Activated CD4-positive, alpha-beta T cell treated with anti-CD3 and anti-CD28 coated beads, Interleukin-2, Interleukin-4, amounts not matched to agents 100 ng/mL and 50 ng/mL, durations not matched to agents 16 hours and 8 hours (primary cell): Measurements from ENCODE around the gene CELA1.

Experiments used
- DNase-seq: peaks from one replicate; pipeline ENCODE4 v3.0.0-alpha.2; 2020; ENCODE audit warnings: low spot score

Gene CELA1

GRCh38 chr12:51346581-51346980, at the start of gene CELA1:
Gene CELA1 (minus strand): TSS chr12:51346679. CDS start chr12:51346638, 41 bp downstream.
- no peak for DNase-seq

GRCh38 chr12:51395283-51396230, 49.1 kb upstream of the CELA1 start:
- DNase-seq: peak; percentile 61

- peak; percentile 72 for DNase-seq
Observed at GRCh38 chr12:51393676-51394545, 47.4 kb upstream of the CELA1 start.

- peak; percentile 24 for DNase-seq
Observed at GRCh38 chr12:51392556-51393237, 46.2 kb upstream of the CELA1 start.

- DNase-seq: peak; percentile 28
Observed at GRCh38 chr12:51391283-51392123, 45.0 kb upstream of the CELA1 start, which contains the start of gene GALNT6. Gene GALNT6 (minus strand): TSS chr12:51391406. CDS start chr12:51379781, 11,625 bp downstream.

GRCh38 chr12:51390891-51391282, 44.4 kb upstream of the CELA1 start:
- no peak for DNase-seq

GRCh38 chr12:51390457-51390856, 44.0 kb upstream of the CELA1 start:
- no peak for DNase-seq

- no peak for DNase-seq
Observed at GRCh38 chr12:51389302-51389999, 43.0 kb upstream of the CELA1 start.

GRCh38 chr12:51388846-51389245, 42.4 kb upstream of the CELA1 start:
- DNase-seq: no peak

- DNase-seq: no peak
Observed at GRCh38 chr12:51388069-51388799, 41.8 kb upstream of the CELA1 start.

- DNase-seq: no peak
Observed at GRCh38 chr12:51386351-51386750, 39.9 kb upstream of the CELA1 start.

GRCh38 chr12:51383269-51383905, 36.9 kb upstream of the CELA1 start:
- no peak for DNase-seq

GRCh38 chr12:51382173-51382572, 35.7 kb upstream of the CELA1 start:
- DNase-seq: no peak

GRCh38 chr12:51381226-51382079, 35.0 kb upstream of the CELA1 start:
- no peak for DNase-seq

GRCh38 chr12:51379571-51379970, 33.1 kb upstream of the CELA1 start:
- no peak for DNase-seq

- DNase-seq: no peak
Observed at GRCh38 chr12:51378749-51379148, 32.3 kb upstream of the CELA1 start.

- DNase-seq: no peak
Observed at GRCh38 chr12:51377099-51377984, 30.9 kb upstream of the CELA1 start.
